Activated T-cell treated with anti-CD3 and anti-CD28 coated beads for 1 hour (primary cell): ENCODE data around the gene TMEM128.
"Not testable (repeated sequence)": the region's sequence is repeated elsewhere in the genome, so short reads cannot be mapped to it uniquely, and the experiment has no call there.

Experiments
- DNase-seq: peaks from one replicate; pipeline ENCODE4 v3.0.0-alpha.2; 2020; ENCODE audit warnings: low read depth

TMEM128 gene

DNA sequence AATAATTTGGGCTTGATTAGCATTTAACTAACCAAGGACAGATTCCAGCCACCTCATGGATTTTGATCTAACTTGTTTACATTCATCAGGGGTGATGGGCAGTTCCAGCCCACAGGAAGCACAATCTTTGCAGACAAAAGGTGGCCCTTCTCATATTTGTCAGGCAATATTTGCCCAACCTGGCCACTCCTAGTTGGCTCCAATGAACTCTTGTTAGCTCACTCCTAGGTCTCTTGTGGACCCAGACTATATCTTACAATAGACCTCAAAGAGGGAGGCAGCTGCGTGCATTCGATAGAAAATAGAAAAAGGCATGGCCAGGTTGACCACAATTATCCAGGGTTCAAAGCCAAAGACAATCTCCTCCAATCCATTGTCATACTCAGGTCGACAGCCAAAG lies 59.5 kb downstream of the TMEM128 start:
- DNase-seq: not testable (repeated sequence)
